SK-MEL-5 (cell line): Measurements from ENCODE around the gene KLHL14. TPM values are rescaled to one million over a fixed set of nuclear protein-coding genes. Genes with fewer than 3 reads are reported as not detected.
"Not testable (repeated sequence)": the region's sequence is repeated elsewhere in the genome, so short reads cannot be mapped to it uniquely, and the experiment has no call there.

Source experiments
- DNase-seq: peaks from one replicate; pipeline ENCODE4 v3.0.0-alpha.2; 2016; ENCODE audit warnings: low read depth, low spot score
- in situ Hi-C: cut with HindIII; loops from 2 replicates; pipeline ENCODE4 v1.10.0; 2016; ENCODE audit warnings: low sequenced_read_pairs, high pct_unique_total_duplicates, low pct_unique_long_range_greater_than_20kb
- total RNA-seq: library from RNA; depleted of rRNA; stranded (reverse); fragments of >200 nt; shearing (Covaris generic); gene quantifications from 2 replicates; pipeline ENCODE4 v1.2.3, GENCODE V29; 2014

The KLHL14 gene
- total RNA-seq, 1 experiment from 2014 or later: 0.13 TPM

DNA sequence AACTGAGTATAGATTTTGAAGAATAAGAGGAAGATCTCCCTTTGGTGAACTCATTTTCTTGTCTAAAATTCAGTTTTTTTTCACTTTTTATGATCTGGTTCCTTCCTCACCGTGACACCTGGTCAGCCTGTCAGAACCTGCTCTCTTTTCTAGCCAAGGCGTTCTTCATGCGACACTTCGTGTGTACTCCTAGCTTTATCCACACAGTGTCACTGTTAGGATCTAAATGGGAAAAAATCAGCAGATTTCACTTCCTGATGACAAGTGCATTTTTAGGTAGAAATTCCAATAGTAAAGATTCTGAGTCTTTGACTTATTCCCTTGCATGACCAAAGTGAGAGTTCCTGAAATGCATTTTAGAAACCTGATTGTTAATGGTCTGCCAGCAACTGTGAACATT lies 89.8 kb downstream of the KLHL14 start:
- in situ Hi-C loops: no loop called here
- peak; percentile 22 for DNase-seq

DNA sequence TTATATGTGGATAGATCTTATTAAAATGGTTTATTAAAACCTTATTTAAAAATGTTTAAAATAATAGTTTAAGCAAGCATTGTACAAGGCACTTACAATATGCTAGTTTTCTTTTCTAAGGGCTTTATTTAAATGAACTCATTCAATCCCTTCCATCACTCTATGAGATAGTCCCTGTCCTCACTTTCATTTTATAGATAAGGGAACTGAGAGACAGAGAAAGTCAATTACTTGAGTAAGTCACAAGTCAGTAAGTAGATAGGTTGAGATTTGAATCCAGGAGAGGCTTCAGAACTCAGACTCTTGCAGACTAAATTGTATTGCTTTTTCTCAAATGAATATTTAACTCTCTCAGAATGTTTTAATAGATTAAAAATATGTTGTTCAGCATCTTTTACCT lies 95.2 kb downstream of the KLHL14 start:
- in situ Hi-C loops: no loop called here
- DNase-seq: no peak

DNA sequence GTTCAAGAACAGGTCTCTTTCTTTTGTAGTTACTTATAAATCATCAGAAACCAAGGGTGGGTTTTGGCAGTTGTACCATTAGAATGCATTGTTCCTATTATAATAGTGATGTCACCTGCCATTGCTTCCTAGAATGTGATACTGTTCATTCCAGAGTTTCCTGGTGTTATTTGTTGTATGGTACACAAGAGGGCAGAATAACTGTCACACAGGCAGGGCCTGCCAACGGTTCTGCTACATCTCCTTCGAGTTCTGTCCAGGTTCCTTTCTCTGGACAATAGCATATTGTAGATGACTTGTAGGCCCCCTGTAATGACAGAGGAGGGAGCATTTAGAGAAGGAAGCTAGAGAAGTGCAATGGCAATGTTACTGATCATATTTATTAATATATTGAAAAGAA lies 98.3 kb downstream of the KLHL14 start:
- DNase-seq: peak; percentile 46

DNA sequence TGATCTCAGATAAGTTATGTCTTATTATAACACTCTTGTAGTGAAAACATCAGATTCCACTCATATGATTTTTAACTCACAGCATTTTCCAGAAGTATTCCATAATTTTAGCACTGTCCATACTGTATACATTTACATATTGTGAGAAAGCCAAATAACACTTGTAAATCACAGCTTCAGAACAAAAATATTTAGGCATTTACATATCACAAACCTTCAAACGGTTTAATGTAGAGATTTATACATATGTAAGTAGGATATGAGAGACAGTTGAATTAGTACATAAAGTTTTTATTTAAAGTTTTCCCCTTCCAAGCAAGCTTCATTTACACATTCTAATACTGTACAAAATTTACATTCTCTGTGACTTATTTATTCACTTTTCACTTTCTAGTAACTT lies 100.4 kb downstream of the KLHL14 start:
- no peak for DNase-seq
- in situ Hi-C loops: no loop called here

More for the DNA sequence above, 98.3 kb downstream of the KLHL14 start:
- in situ Hi-C loops: no loop called here

DNA sequence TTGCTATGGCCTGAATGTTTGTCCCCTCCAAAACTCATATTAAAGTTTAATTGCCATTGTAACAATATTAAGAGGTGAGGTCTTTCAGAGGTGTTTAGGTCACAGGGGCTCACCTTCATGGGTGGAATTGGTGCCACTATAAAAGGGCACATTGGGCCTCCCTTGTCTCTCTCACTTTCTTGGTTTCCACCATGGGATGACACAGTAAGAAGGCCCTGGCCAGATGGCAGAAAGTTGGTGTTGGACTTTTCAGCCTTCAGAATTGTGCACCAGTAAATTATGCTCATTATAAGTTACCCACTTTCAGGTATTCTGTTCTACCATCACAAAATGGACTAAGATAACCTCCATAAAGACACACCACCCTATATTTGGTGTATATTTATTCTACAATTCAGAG lies 102.1 kb downstream of the KLHL14 start:
- DNase-seq: no peak
- in situ Hi-C loops: no loop called here

DNA sequence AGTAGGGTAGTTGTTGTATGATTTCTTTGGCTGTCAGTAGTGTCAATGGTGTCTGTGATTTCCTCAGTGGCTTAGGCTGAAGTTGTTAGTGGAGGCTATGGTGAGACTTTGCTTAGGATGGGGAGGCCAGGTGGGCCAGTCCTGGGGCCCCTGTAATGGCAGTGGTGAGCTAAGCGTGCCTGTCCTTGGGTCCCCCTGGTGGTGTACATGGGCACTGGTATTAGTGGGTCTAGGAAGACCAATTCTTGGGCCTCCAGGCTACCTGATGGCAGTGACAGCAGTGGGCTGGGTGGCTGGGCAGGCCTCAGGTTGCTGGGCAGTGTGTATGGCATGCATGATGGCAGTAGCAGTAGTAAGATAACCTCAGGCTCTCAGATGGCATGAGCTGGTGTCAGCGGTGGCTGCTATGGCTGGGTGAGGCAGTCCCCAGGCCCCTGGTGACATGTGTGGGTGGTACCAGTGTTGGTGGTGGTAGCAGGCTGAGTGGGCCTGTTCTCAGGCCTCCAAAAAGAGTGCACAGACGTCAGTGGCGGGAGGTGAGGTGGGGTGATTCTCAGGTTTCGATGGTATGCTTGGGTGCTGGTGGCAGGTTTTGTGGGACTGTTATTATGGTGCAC lies 103.2 kb downstream of the KLHL14 start:
- in situ Hi-C loops: no loop called here
- DNase-seq: peak; percentile 38

DNA sequence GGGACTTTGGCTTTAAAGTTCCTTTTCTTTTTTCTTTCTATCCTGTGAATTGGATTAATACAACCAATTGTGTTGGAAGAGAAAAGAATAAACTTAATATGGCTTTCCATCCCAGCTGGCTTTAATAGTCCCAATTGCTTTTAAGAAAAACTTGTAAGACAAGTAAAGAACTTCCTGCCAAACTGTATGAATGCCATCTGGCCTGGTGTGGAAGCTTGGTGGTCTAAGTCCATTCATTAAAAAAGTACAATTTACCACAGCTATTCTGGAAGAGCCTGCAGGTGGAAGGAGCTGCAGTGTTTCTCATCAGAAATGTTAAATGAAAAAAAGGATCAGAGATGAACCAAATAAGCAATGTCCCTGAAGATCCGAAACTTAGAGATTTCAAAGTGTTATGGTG lies 103.9 kb downstream of the KLHL14 start:
- in situ Hi-C loops: no loop called here
- no peak for DNase-seq

DNA sequence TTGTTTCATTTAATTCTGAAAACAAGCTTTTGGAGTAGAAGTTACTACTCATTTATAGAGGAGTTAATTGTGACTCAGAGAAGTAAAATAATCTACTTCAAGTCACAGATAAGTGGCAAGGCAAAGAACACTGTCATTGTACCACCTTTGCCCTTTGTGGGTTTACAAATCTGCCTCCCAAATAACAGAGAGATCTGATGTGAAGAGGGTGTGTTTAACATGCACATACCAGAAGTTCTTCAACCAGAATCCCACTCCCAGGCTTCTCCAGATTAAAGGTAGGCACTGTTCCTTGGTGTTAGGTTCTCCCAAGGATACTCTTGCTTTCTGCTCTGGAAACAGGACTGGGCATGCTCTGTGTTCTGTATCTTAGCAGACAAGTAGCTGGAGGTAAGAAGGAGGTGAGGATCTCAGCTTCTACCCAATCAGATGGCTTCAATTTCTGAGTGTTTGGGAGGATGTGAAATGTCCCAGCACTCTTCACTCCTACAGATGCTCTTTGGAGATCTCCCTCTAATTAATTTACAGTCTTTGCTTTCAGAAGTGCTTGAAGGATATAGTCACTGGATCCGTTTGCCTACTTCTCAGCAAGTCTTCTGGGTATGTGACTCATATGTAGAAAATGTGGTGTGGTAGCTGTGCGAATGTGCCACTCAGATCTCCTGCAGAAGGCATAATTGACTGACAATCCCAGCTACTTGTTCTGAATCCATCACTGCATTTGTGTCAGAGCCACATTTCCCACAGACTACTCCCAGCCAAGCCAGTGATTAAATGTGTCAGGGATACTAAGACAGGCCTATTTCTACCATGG lies 111.1 kb downstream of the KLHL14 start:
- no peak for DNase-seq
- in situ Hi-C loops: no loop called here

DNA sequence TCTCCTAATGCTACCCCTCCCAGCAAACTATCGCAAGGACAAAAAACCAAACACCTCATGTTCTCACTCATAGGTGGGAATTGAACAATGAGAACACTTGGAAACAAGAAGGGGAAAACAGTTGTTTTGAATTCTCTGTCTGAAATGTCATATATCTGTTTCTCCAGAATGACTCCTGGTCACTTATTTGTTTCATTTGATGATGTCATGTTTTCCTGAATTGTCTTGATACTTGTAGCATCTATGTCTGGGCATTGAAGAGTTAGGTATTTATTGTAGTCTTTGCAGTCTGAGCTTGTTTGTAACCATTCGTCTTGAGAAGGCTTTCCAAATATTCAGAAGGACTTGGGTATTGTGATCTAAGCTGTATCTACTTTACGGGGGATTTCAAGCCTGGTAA lies 118.3 kb downstream of the KLHL14 start:
- DNase-seq, in situ Hi-C loops: not testable (repeated sequence)

DNA sequence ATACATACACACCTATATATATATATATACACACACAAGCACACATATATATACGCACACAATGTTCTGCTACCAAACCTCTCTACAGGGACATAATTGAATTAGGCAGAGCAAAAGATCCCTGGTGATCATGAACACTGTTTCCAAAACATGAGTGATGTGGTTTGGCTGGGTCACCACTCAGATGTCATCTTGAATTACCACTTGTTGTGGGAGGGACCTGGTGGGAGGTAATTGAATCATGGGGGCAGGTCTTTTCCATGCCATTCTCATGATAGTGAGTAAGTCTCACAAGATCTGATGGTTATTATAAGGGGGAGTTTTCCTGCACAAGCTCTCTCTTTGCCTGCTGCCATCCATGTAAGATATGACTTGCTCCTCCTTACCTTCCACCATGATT lies 135.2 kb downstream of the KLHL14 start:
- not testable (repeated sequence) for DNase-seq

DNA sequence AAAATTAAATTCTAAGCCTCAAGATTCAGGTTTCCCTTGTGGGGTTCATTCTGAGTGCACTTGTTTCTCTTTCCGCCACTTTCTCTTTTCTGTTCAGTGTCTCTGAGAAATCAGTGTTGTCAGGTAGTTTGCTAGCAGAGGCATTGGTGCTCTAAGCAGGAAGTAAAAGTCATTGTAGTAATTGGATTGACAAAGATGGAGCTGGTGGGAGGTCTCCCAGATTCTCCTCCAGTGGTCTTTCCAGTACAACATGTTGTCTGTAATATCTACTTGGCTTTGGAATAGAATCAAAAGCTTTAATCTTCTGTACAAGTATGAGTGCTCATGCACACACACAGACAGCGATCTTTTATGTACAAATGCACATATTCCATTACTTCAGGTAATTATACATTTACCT lies 135.6 kb downstream of the KLHL14 start:
- in situ Hi-C loops: no loop called here
- no peak for DNase-seq

More for the DNA sequence above, 135.2 kb downstream of the KLHL14 start:
- in situ Hi-C loops: not testable (repeated sequence)

DNA sequence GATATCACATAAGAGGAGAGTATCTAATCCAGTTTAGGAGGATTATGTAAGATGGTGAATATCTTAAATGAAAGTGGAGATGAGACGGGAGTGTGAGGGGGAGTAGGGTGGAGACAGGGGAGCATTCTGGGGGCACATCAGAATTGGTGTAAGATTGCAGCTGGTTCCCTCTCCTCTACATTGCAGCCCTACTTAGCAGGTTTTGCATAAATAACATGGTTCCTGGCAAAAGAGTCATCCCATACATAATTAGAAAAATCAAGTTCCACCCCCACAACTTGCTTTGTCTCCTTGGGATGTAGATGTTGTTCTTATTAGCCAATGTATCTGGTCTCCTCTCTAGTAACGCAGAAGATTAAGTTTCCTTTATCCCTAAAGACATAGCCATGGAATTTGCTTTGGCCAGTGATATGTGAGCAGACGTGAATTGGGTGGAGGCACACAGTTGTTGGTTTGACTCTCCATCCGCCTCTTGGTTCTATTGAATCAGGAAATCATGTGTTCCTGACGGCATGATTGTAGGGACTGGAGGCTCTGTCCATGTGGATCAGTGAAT lies 137.9 kb downstream of the KLHL14 start:
- in situ Hi-C loops: no loop called here
- DNase-seq: no peak

DNA sequence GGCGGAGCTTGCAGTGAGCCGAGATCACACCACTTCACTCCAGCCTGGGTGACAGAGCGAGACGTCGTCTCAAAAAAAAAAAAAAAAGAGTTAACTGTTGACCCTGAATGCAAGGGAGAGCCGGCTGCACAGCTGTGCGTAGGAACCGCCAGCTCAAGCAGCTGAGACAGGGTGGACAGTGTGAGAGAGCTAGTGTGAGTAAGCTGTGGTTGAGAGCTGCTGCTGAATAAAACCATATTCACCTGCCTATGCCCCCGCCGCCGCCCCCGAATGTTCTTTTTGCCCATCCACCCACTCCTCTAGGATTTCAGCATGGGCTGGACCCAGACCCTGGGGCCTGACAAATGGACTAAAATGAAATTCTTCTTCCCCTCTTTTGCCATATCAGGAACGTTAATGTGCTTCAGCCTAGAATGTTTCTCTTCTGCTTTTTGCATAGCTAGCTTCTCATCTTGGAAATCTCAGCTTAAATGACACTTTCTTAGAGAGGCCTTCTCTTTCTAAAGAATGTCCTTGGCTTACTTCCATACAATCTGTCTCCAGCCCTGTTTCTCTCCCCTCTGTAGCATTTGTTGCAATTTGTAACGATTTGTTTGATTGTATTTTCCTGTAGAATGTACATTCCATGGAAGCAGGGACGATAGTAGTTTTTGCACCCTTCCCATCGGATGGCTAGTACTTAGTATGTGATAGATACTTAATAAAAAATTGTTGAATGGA lies 142.7 kb downstream of the KLHL14 start:
- no peak for DNase-seq
- in situ Hi-C loops: no loop called here

DNA sequence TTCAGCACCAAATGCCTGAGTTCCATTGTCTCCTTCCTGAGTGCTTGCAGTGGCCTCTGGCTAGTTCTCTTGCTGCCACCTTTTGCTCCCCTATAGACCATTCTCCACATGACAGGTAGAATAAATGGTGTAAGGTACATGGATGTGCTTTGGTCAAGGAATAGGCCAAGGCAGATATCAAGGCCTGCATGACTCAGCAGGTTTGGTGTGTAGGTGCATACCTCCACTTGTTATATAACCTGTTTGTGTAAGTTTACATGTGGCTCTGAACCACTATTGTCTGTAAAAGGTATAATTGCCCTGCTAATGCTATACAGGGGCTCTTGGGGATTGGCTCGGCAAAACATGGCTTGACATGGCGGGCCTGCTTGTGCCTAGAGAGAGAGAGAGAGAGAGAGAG lies 143.5 kb downstream of the KLHL14 start:
- in situ Hi-C loops: no loop called here

DNA sequence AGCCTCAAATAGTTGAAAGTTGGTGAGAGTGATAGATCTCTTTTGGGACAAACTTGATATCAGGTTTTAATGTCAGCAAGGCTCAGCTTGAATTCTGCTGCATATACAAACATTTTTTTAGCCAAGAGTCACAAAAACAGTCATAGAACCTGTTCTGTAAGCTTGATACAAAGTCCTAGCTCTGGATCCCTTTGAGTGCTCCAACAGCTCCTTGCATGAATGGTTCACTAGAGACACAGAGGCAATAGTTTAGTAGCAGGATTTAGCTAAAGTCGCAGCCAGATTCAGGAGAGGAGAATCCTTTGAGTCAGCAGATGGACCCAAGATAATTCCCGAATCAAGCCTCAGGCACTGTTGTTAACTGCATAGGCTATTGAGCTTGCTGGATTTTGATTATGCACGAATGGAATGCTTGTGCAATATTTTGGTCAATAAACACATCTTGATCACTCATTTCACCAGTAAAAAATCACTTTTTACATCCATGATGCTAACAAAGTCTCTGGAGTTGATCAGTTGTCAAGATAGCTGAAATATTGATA lies 148.6 kb downstream of the KLHL14 start:
- DNase-seq: no peak
- in situ Hi-C loops: no loop called here

More for the DNA sequence above, 143.5 kb downstream of the KLHL14 start:
- no peak for DNase-seq

DNA sequence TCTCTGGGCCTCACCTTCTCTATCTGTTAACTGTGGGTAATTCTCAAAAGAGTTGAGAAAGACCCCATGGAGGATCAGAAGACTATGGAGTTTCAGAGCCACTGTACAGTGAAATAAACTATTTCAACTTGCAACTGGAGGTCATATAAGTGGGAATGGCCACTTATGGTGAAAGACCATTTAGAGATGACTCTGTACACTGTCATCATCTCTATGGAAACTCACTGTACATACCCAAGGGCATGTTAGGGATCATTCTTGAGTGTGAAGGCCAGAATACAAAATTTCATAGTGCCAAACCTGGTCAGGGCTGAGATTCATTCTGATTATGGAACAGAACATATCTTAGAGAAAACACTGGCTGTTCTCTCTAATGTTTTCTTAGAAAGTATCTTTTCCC lies 149.3 kb downstream of the KLHL14 start:
- in situ Hi-C loops: no loop called here
- DNase-seq: no peak
